NOMO-1 treated with dmso at 0.1 percent for 144 hours (cell line): ENCODE results near the gene PLA2G3.

ENCODE experiments used
- DNase-seq: peaks from one replicate; lab custom pipeline; 2025; ENCODE audit not compliant: unreplicated experiment; lab: John Stamatoyannopoulos, UW

PLA2G3 gene

GRCh38 chr22:31087744-31088215 is 52.5 kb downstream of the PLA2G3 start:
- DNase-seq = no peak

- no peak for DNase-seq
Measured at GRCh38 chr22:31086703-31087330, 53.5 kb downstream of the PLA2G3 start.

- DNase-seq = no peak
Measured at GRCh38 chr22:31085928-31086327, 54.4 kb downstream of the PLA2G3 start.

- DNase-seq = no peak
Measured at GRCh38 chr22:31085493-31085824, 54.8 kb downstream of the PLA2G3 start.

GRCh38 chr22:31084811-31085492 is 55.4 kb downstream of the PLA2G3 start:
- DNase-seq = peak; percentile 83
